ENCODE measurements around the gene IQSEC1.

Gene IQSEC1

DNA sequence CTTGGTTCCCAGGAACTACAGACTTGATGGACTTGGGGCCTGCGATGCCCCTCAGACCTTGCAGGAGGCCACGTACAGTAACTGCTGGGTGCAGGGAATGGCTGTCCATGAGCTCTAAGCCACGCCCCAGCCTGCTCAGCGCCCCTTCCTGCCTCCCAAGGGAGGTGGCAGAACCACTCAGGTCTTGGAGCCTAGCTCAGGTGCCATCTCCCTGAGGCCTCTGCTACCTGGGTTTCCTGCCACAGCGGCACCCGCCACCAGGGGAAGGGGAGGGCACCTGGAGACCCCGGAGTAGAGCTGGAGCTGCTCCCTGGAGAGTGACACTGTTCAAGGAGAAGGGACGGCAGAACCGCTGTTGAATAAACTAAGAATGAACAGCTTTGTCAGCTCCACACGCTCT is 154.0 kb downstream of the IQSEC1 start:
- Histone ChIP-seq H3K9ac (ENCODE audit: low read length) (no peak overlapping the region), H3K4me3 (ENCODE audit: insufficient read depth, low read length, poor library complexity, severe bottlenecking) (no peak overlapping the region), H3F3A (ENCODE audit: insufficient read depth) (no peaks in the 10 kb centered on the region), H2AFZ (ENCODE audit: low read depth, low read length, severe bottlenecking) (no peak overlapping the region), H3K4me2 (ENCODE audit: low read depth, low read length, poor library complexity, severe bottlenecking) (no peak overlapping the region), H3K9me2 (replicated peaks; ENCODE audit: insufficient read depth, low read length) (no peaks in the 10 kb centered on the region), H3K27ac (ENCODE audit: low read depth, low read length) (no peak overlapping the region), H3K9me3 (ENCODE audit: insufficient read depth, low read length) (no peaks in the 10 kb centered on the region), H3K36me3 (ENCODE audit: low read length) (no peaks in the 10 kb centered on the region), H4K20me1 (ENCODE audit: low read depth, low read length) (no peaks in the 10 kb centered on the region), H3K79me2 (ENCODE audit: insufficient read depth, low read length) (no peaks in the 10 kb centered on the region), H3K27me3 (ENCODE audit: low read length) (no peaks in the 10 kb centered on the region)
- TF ChIP-seq, protein P1, sequence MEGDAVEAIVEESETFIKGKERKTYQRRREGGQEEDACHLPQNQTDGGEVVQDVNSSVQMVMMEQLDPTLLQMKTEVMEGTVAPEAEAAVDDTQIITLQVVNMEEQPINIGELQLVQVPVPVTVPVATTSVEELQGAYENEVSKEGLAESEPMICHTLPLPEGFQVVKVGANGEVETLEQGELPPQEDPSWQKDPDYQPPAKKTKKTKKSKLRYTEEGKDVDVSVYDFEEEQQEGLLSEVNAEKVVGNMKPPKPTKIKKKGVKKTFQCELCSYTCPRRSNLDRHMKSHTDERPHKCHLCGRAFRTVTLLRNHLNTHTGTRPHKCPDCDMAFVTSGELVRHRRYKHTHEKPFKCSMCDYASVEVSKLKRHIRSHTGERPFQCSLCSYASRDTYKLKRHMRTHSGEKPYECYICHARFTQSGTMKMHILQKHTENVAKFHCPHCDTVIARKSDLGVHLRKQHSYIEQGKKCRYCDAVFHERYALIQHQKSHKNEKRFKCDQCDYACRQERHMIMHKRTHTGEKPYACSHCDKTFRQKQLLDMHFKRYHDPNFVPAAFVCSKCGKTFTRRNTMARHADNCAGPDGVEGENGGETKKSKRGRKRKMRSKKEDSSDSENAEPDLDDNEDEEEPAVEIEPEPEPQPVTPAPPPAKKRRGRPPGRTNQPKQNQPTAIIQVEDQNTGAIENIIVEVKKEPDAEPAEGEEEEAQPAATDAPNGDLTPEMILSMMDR (IDR thresholded peaks at IDR 0.05; ENCODE audit: insufficient read depth, low read length, poor library complexity, severe bottlenecking) = no peak
- TF ChIP-seq EZH2phosphoT487 (conservative IDR thresholded peaks at IDR 0.05; ENCODE audit: low read length) = no peak

DNA sequence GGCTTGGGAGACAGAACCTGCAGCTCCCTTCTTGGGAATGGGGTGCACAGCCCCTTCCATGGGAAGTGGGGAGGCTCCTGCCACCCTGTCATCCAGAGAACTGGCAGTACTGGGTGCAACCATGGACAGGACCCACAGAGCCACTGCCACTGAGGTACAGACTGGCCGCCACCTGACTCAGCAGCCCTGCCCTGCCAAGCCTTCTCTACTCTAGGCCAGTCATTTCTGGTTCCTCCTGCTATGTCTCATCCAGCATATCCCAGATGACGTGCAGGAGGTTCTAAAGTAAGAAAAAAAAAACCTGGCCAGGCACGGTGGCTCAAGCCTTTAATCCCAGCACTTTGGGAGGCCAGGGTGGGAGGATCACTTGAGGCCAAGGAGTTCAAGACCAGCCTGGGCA is 155.0 kb downstream of the IQSEC1 start:
- Histone ChIP-seq H3K27ac (ENCODE audit: low read depth, low read length) (no peak overlapping the region), H3K27me3 (ENCODE audit: low read length) (no peaks in the 10 kb centered on the region), H3K36me3 (ENCODE audit: low read length) (no peaks in the 10 kb centered on the region), H4K20me1 (ENCODE audit: low read depth, low read length) (no peaks in the 10 kb centered on the region), H3K4me2 (ENCODE audit: low read depth, low read length, poor library complexity, severe bottlenecking) (no peak overlapping the region), H3K9me3 (ENCODE audit: insufficient read depth, low read length) (no peaks in the 10 kb centered on the region), H2AFZ (ENCODE audit: low read depth, low read length, severe bottlenecking) (no peak overlapping the region), H3K4me3 (ENCODE audit: insufficient read depth, low read length, poor library complexity, severe bottlenecking) (no peak overlapping the region), H3F3A (ENCODE audit: insufficient read depth) (no peaks in the 10 kb centered on the region), H3K79me2 (ENCODE audit: insufficient read depth, low read length) (no peaks in the 10 kb centered on the region), H3K9ac (ENCODE audit: low read length) (no peak overlapping the region), H3K9me2 (replicated peaks; ENCODE audit: insufficient read depth, low read length) (no peaks in the 10 kb centered on the region)
- TF ChIP-seq, protein P1 (IDR thresholded peaks at IDR 0.05; ENCODE audit: insufficient read depth, low read length, poor library complexity, severe bottlenecking) = no peak
- TF ChIP-seq EZH2phosphoT487 (conservative IDR thresholded peaks at IDR 0.05; ENCODE audit: low read length) = no peak

DNA sequence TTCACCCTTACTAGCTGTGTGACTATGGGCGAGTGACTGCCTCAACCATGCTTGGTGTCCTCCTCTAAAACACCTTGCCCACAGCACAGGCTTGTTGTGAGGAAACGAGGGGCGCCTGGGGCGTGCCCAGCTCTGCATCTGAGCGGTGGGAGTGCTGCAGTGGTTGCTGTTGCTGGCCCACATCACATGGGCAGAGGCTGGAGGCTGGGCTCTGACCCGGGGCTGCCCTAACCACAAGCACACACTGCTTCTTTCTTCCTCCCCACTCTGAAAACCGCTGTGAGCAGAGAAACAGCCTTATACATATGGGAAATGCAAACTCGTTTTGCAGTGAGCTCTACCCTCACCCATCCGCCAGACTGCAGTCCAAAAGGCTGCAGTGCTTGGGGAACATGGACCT is 157.1 kb downstream of the IQSEC1 start:
- Histone ChIP-seq H3K4me2 (ENCODE audit: low read depth, low read length, poor library complexity, severe bottlenecking) (no peak overlapping the region), H4K20me1 (ENCODE audit: low read depth, low read length) (no peaks in the 10 kb centered on the region), H3K4me3 (ENCODE audit: insufficient read depth, low read length, poor library complexity, severe bottlenecking) (no peak overlapping the region), H3K9ac (ENCODE audit: low read length) (no peak overlapping the region), H3K27me3 (ENCODE audit: low read length) (no peaks in the 10 kb centered on the region), H3K9me2 (replicated peaks; ENCODE audit: insufficient read depth, low read length) (no peaks in the 10 kb centered on the region), H3K36me3 (ENCODE audit: low read length) (no peaks in the 10 kb centered on the region), H3K27ac (ENCODE audit: low read depth, low read length) (no peak overlapping the region), H3K79me2 (ENCODE audit: insufficient read depth, low read length) (no peaks in the 10 kb centered on the region), H3F3A (ENCODE audit: insufficient read depth) (no peaks in the 10 kb centered on the region), H3K9me3 (ENCODE audit: insufficient read depth, low read length) (no peaks in the 10 kb centered on the region), H2AFZ (ENCODE audit: low read depth, low read length, severe bottlenecking) (no peak overlapping the region)
- TF ChIP-seq, protein P1 (IDR thresholded peaks at IDR 0.05; ENCODE audit: insufficient read depth, low read length, poor library complexity, severe bottlenecking) = no peak
- no peak for TF ChIP-seq EZH2phosphoT487 (conservative IDR thresholded peaks at IDR 0.05; ENCODE audit: low read length)
